GM19372 (cell line): Measurements from ENCODE around the gene SLC38A10.

Experiments used
- ATAC-seq: cut with Tn5 transposase; IDR thresholded peaks from one replicate; pipeline ENCODE4 v1.9.1; 2021; ENCODE audit warnings: mild to moderate bottlenecking, low read depth, moderate library complexity; ENCODE audit not compliant: unreplicated experiment

Gene SLC38A10

DNA sequence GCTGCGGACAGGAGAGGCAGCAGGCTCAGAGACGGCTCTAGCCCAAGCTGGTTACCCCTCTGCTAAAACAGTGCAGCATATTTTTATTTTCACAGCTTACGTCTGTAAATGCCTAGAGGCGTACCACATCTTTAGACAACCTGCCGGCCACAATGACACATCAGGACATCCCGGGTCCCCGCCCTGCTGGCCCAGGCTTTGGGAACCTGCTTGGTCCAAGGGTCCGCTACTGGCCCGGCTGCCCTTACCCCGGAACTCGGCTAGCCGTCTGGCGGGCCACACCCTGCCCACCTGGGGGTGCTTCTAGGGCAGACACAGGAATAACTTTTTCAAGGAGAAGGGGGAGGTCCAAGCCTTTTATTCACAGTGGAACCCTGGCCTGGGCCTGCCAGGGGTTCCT, 76.6 kb downstream of the SLC38A10 start:
- ATAC-seq, result no peak

DNA sequence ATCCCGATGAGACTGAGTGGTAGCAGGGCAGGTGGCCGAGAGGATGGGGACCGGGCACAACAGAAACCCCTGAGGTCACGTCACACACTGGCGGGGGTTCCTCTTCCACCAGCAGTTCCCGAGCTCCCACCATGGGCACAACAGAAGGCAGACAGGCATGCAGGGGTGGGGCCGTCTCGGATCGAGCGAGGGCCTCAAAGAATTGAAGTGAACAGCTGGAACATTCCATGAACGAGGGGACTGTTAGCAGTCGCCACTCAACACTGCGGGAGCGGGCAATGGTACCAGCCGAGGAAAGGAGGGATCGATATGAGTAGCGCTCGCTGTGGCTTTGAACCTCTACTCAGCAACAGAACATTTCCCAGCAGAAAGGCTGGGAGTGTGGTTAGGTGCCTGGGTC, 77.6 kb downstream of the SLC38A10 start:
- no peak for ATAC-seq

DNA sequence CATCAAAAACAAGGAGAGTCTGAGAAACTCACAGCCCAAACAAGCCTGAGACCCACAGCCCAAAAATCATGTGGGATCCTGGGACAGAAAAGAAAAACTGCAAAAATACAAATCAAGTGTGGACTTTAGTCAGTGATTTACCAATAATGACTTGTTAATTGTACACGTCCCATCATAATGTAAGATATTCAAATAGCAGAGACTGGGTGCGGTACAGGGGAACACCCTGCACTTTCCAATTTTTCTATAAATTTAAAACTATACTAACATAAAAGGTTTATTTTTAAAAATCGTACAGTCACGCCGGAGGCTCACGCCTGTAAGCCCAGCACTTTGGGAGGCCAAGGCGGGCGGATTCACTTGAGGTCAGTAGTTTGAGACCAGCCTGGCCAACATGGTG, 81.1 kb downstream of the SLC38A10 start:
- no peak for ATAC-seq

DNA sequence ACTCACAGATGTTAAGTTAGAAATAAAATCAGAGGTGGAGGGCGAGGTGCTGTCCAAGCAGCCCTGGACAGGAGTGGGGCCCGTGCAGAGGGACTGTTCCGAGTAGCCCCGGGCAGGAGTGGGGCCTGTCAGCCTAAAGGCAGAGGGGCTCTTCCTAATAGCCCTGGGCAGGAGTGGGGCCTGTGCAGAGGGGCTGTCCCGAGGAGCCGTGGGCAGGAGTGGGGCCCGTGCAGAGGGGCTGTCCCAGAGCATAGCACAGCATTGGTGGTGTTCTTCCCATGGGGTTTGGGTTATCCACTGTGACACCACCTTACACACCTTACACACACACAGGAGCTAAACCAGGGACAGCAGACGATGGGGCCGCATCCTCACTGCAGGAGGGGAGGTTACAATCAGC, 82.7 kb downstream of the SLC38A10 start:
- no peak for ATAC-seq

DNA sequence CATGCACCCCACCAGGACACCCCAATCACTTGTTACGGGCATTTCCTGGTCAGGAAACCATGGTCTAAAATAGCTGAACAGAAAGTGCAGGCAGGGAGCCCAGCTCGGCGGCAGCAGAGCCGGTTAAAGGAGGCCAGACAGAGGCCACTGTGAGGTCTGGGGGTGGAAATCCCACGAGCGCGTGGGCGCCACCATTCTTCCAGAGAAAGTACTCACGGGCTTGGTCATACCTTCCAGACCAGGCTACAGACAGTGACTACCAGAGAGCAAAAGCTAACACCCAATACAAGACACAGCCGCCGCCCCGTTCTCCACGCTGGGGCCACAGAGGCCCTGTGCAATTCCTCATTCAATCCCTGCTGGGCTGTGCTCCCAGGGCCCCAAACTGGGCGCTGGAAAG, 84.2 kb downstream of the SLC38A10 start:
- ATAC-seq, result no peak

DNA sequence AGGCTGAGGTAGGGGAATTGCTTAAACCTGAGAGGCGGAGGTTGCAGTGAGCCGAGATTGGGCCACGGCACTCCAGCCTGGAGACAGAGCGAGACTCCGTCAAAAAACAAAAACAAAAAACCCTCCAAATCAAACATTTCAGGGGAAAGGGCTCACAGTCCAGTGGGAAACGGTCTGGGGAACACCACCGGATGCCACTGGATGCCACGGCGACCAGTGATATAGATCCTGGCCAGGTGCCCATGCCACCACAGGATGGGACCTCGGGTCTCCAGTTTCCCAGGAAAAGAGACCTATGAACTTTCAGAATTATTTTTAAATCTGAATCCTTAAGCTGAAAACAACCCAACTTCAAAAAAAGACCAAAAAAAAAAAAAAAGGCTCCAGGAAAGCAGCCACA, 84.6 kb downstream of the SLC38A10 start:
- ATAC-seq, result no peak

DNA sequence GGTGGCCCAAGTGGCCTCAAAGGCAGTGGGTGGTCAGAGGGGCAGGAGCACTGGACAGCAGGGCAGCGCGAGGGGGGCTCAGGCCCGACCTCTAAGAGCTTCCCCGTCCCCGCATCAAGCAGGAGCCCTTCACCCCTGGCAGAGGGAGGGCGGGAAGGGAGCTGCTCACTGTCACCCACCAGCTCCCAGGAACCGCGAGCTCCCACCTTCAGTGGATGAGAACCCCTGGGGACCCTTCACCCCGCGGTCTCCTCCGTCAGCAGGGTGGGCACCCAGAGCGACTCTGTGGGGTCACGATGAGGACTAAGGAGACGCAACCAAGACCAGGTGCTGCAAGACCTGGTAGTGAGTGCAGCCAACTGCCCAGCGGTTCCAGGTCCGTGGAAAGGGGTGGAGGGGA, 86.0 kb downstream of the SLC38A10 start:
- ATAC-seq, result no peak

DNA sequence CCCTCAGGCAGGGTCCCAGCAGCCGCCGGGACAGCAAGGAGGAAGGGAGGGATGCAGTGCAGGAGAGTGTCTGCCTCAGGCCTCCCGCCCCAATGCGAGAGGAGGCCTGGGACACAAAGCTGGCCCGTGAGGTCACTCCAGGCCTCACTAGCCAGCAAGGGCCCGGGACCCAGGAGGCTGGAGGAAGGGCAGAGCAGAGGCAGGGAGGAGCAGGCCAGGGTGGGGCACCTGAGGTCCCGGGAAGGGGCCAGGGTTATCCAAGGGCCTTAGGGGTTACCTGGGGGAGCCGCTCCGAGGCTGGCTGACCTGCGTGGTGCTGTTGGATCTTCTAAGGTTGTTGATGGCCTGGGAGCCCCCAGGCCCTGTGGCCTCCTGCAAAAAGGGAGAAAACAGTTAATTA, 86.5 kb downstream of the SLC38A10 start:
- ATAC-seq, result no peak

DNA sequence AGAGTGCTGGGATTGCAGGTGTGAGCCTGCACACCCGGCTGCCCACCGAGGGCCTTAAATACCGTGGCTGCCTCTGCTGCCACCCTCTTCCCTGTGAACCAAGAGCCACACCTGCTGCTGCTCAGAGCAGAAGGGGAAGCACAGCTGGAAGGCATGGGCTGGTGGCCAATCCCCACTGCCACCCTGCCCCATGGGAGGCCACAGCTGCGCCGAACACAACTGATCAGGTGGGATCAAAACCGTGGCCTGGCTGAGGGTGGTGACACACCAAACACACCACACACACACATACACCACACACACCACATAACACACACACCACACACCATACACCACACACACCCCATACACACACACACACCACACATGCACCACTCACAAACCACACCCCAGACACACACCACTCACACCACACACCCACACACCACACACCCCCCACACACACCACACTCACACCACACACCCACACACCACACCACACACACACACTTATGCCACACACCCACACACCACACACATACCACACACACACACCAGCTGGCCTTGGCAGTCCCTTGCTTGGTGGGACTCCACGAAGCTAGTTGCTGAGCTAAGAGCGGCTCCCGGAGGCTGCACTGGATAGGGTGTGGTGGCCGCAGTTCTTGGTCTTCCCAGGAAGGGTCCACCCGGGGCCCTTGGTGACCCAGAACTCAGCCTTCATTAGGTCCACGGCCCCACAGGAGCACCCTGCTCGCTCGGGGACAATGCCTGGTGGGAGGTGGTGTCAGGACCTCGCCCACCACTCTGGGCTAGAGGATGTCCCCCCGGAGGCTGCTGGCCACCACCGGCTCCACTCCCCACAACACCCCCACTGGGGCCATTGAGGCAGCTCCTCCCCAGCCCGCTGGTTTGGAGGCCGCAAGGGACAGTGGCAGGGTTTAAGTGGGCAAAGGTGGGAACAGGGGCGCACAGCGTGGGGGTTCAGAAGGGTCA, 87.2 kb downstream of the SLC38A10 start:
- no peak for ATAC-seq

DNA sequence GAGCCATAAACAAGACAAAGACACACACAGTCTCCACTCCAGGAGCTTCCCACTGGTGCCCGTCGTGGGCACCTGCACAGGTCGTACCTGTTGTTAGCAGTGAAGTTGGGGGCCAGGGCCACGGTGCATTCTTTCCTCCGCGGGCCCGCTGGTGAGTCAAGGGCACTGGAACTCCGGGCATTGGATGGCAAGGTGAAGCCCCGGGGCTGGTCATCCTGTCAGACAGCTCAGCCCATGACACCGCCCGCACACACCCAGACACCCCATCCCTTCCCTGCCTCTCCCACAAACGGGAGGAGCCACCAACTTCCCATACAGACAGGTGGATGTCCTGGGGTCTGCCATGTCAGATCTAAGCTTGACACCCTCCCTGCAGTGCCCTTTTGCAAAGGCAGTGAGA, 88.5 kb downstream of the SLC38A10 start:
- no peak for ATAC-seq

DNA sequence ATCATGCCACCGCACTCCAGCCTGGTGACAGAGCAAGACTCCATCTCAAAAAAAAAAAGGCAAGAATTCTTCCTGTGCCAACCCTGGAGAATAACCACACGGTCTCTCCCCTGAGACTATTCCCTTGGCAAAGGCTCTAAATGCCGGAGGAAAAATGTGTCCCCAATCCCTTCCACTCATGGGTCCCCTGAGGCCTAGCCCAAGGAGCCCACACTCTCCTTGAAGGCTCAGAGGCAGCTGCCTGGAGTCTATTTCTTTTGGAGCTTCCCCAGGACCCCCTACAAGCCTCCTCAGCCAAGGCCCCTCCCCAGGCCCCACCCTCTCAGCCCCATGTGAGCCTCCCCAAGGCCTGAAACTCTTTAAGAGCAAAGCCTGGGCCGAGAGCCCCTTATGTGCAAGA, 88.9 kb downstream of the SLC38A10 start:
- no peak for ATAC-seq

DNA sequence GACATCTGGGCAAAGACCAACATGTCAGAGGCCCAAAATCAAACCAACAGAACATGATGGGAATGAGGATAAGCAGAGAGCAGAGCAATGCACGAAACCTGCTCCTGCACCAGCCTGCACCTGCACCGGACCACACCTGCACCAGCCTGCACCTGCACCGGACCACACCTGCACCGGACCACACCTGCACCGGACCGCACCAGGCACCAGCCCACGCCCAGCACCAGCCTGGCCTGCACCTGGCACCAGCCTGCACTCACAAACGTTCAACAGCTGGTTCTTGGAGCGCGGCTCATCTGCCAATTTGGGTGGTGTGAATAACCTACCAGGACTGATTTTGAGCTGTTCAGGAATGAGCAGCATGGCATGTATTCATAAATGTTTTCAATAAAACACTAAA, 90.5 kb downstream of the SLC38A10 start:
- ATAC-seq, result no peak

DNA sequence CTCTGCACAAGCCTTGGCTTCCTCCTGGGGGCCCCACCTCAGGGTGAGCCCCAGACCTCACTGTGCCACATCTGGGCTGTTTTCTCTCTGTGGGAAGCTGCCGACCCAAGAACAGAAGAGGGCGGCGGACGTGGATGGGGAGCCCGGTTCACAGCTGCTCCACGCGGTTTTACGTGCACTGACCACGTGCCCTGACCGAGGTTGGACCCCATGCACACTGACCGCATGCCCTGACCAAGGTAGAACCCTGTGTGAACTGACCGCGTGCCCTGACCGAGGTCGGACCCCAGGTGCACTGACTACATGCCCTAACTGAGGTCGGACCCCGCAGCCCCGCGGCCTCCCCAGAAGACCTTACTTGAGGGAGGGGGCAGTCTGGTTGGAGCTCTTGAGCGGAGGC, 92.0 kb downstream of the SLC38A10 start:
- ATAC-seq, result no peak

DNA sequence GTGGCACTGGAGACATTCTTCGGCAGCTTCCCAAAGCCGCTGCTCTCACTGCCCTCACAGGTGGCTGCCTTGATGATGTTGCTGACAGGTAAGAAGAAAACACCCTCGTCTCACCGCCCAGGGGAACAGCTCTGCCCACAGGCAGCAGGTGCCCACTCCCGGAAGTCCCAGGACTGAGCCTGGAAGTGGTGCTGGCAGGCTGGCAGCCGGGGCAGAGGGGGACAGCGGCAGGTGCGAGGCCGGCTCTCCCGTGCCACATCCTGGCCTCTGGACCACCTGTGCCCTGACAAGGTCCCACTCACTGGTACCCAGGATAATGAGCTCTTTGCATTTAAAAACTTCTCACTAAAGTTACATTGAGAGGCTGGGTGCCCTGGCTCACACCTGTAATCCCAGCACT, 92.8 kb downstream of the SLC38A10 start:
- no peak for ATAC-seq

DNA sequence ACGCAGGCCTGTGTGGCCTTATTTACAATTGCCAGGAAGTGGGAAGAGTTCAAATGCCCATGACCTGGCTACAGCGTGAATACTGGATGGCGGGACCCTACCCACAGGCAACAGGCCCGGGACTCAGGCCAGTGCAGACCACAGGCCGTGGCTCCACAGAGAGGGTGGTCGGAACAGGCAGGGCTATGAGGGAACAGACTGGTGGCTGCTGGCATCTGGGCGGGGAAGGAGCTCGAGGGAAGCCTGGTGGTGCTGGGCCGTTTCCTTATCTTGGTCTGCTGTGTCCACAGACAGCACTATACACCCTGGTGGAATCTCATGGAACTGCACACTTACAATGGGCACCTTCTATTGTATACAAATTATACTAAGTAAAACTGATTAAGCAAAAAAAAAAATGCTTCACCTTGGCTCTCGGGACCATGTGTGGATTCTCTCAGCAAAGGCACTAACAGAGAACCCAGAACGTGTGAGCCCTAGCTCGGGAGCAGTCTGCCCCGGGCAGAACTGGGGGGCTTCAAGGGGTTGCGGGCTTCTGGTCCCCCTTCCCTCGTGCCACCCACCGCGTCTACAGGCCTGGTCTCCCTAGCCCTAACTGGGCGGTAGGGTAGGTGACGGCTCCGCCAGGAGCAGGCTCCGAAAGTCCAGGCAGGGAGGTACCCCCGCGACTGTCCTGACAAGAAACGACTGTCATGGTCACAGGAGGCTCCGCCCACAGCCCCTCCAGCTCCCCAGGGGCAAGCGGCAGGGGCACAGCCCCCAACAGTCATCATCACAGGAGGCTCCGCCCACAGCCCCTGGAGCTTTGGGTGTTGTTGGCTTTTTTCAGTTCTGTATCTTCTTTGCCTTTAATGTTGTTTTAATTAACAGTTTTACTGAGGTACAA, 94.2 kb downstream of the SLC38A10 start:
- no peak for ATAC-seq

DNA sequence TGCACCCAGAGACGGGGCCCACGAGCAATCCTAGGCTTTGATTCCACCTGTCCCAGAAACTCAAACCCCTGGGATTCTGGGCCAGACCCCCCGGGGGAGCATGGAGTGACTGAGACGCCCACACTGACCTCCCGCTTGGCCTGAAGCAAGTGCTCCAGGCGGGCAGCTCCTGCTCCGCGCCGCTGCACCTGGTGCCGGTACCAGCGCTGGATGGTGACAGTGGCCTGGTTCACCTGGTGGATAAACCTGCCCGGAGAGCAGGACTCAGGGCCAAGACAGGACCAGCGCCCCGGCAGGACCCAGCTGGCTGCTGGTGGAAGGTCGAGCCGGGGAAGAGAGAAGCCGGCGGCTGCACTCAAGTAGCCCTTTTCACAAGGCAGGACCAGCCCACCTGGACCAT, 94.9 kb downstream of the SLC38A10 start:
- ATAC-seq, result no peak

DNA sequence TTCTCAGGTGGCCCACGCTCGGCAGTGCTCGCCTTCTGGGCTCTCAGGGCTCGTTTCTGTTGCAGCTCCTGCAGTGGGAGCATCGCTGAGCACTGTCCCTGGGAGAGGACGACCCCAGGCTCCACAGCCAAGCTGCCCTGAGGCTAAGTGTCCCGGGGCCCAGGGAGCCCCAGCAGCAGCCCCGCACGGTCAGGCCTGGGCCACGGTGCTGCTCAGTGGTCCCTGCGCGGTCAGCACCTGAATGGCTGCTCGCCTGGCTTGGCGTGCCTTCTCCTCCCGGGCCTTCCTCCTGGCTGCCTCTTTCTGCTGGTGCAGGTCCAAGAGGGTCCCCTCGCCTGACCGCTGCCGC, 95.7 kb downstream of the SLC38A10 start:
- ATAC-seq, result no peak

DNA sequence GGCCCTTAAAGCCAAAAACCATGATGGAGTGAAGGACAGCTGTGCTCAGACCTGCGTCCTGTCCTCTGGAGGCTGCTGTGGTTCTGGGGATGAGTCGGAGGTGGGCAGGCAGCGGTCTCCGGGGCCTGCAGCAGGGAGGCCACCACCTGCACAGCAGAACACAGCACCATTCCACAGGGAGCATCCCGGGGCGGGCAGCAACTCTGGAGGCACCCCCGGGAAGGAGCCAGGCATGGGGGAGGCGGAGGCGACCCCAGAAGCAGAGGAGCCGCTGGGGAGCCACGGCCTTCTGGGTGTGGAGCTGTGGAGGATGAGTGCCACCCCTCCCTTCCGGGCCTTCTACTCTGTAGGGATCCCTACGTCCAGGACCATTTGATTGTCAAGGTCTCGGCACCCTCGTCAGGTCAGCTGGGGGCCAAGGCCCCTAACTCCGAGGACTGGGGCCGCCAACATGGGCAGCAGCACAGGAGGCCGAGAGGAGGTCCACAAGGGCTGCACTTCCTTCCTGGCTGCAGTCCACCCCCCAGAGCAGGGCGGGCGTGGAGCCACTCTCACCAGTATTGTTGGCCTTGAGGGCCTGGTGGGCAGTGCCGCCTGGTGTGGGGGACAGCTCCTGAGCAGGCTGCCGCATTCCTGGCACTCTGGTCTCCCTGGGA, 96.2 kb downstream of the SLC38A10 start:
- no peak for ATAC-seq

DNA sequence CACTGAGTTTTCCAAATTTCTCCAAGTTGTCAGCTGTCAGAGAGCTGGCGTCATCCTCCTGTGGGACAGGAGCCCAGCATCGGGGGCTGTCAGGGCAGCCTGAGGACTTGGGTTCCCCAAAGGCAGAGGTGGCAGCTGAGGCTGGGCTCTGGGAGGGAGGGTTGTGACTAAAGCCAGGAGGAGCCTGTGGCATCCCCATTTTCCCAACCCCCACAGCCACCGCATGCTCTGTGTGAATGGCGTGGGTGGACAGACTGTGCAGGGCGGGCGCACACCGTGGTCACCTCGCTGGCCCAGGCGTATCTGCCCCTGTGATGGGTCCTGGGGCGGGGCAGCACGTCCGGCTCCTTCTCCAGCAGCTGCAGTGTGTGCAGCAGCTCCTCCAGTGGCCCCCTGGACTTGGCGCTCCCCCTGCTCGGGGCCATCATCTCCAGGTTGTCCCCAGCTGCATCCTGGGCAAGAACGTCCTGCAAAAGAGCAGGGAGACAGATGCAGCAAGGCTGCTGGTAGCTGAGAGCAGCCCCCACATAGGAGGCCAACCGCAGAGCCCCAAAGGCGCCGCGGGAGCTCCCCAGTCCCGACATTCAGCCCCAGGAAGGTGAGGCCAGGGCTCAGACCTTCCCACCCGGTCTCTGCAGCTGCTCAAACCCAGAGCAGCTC, 97.1 kb downstream of the SLC38A10 start:
- no peak for ATAC-seq

DNA sequence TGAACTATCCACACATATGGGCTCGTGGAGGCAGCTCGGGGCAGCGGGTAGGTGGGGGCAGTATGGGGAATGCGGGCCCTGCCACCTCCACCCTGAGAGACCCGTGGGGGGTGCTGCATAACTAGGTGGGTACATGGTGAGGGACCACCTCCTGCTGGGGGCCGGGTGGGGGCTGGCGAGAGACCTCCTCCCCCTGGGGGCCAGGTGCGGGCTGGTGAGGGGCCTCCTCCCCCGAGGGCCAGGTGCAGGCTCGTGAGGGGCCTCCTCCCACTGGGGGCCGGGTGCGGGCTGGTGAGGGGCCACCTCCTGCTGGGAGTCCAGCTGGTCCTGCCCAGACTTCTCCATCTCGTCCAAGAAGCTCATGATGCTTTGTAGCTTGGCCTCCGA, 97.7 kb downstream of the SLC38A10 start:
- ATAC-seq, result no peak
